HepG2 (cell line): ENCODE results near the gene FBXO11. TPM values are rescaled to one million over a fixed set of nuclear protein-coding genes. Genes with fewer than 3 reads are reported as not detected.

ENCODE experiments used
- ATAC-seq: fragments of 200-7000 bp; cut with Tn5 transposase; 3 replicates; pipeline ENCODE4 v1.9.1; 2020; ENCODE audit warnings: mild to moderate bottlenecking, moderate library complexity
- BruUV-seq: library from RNA; stranded (reverse); fragments of 400-500 nt; replicated peaks from 2 replicates; lab custom pipeline; 2021; lab: Mats Ljungman, UMichigan
- CTCF ChIA-PET: fragments of 300-600 bp; formaldehyde crosslinking; extraction: SDS; loops from one replicate; lab custom pipeline; 2021; ENCODE audit warnings: low total read pairs, inconsistent platforms, low intra/inter-chr PET ratio; lab: Yijun Ruan, JAX
- POLR2A ChIA-PET: fragments of 350-600 bp; sonication (Branson Sonifier 250); formaldehyde crosslinking; loops from one replicate; lab custom pipeline; 2020; ENCODE audit warnings: antibody characterized with exemption, inconsistent platforms; lab: Yijun Ruan, JAX
- DNase-seq: peaks from one replicate; pipeline ENCODE4 v3.0.0-alpha.2; 2015; ENCODE audit warnings: low spot score
- FAIRE-seq: peaks from 3 replicates; lab custom pipeline; 2011; peaks lifted over from hg19 to GRCh38; lab: Jason Lieb, UNC
- H2AFZ ChIP-seq: one replicate; pipeline ENCODE4 v1.6.1; 2011; ENCODE audit warnings: low read length, inconsistent platforms
- H3K27ac ChIP-seq: fragments of 300-600 bp; 3 replicates; pipeline ENCODE4 v1.8.0; 2011; ENCODE audit warnings: mixed run types, mild to moderate bottlenecking, mixed read lengths, low read length, inconsistent platforms; ENCODE audit not compliant: insufficient read depth; ENCODE audit errors: extremely low read length
- H3K27me3 ChIP-seq, 2 experiments: fragments of 200-600 bp in 1 of 2; 2 replicates in 1 of 2; 3 replicates in 1 of 2; pipeline versions ENCODE4 v1.6.0 to v1.8.0; 2011; ENCODE audit warnings: low read length in 2 of 2, mild to moderate bottlenecking in 2 of 2, moderate library complexity in 2 of 2, inconsistent platforms in 1 of 2; ENCODE audit not compliant: insufficient read depth in 2 of 2, control insufficient read depth in 1 of 2
- H3K36me3 ChIP-seq, 2 experiments: fragments of 200-600 bp in 1 of 2; replicated peaks in 1 of 2; 2 replicates in 1 of 2; 3 replicates in 1 of 2; pipeline versions ENCODE4 v1.5.1 to v1.8.0; 2011; ENCODE audit warnings: low read length in 2 of 2, inconsistent platforms in 1 of 2; ENCODE audit not compliant: insufficient read depth in 2 of 2, control insufficient read depth in 1 of 2
- H3K4me1 ChIP-seq: 2 replicates; pipeline ENCODE4 v1.5.1; 2012; ENCODE audit warnings: low read length, inconsistent platforms; ENCODE audit not compliant: insufficient read depth
- H3K4me2 ChIP-seq: 2 replicates; pipeline ENCODE4 v1.6.0; 2011; ENCODE audit warnings: low read depth, low read length, inconsistent platforms
- H3K4me3 ChIP-seq, 3 experiments: fragments of 200-600 bp in 1 of 3; sonication (generic), shearing (Covaris generic) in 1 of 3; replicated peaks in 1 of 3; 2 replicates each; pipeline ENCODE4 v1.5.1; 2011 to 2016; ENCODE audit warnings: low read length in 3 of 3, inconsistent platforms in 2 of 3, low read depth in 2 of 3, mild to moderate bottlenecking in 2 of 3, control low read depth in 1 of 3, mixed read lengths in 1 of 3; ENCODE audit not compliant: insufficient read depth in 1 of 3
- H3K79me2 ChIP-seq: one replicate; pipeline ENCODE4 v1.6.1; 2011; ENCODE audit warnings: low read length, inconsistent platforms; ENCODE audit not compliant: insufficient read depth
- H3K9ac ChIP-seq: 2 replicates; pipeline ENCODE4 v1.6.0; 2011; ENCODE audit warnings: mild to moderate bottlenecking, low read depth, low read length, inconsistent platforms; ENCODE audit not compliant: insufficient read depth
- H3K9me3 ChIP-seq: 2 replicates; pipeline ENCODE4 v1.5.1; 2012; ENCODE audit warnings: mild to moderate bottlenecking, low read length
- H4K20me1 ChIP-seq: 2 replicates; pipeline ENCODE4 v1.6.0; 2011; ENCODE audit warnings: inconsistent platforms, mild to moderate bottlenecking, low read length, moderate library complexity; ENCODE audit not compliant: insufficient read depth
- ARID3A ChIP-seq: IDR thresholded peaks from 2 replicates; pipeline ENCODE4 v1.6.1; 2012; ENCODE audit warnings: low read depth, low read length, improper control_type of control experiment
- FOSL1 ChIP-seq: sonication (generic); formaldehyde crosslinking; IDR thresholded peaks from 2 replicates; pipeline ENCODE4 v1.9.0; 2021; ENCODE audit warnings: missing genetic modification reagents, borderline replicate concordance
- HNRNPH1 ChIP-seq: fragments of 200-400 bp; formaldehyde crosslinking; optimal IDR thresholded peaks from 2 replicates; pipeline ENCODE3; 2017; ENCODE audit warnings: mild to moderate bottlenecking, low read depth, low read length
- NBN ChIP-seq: fragments of 450-650 bp; conservative IDR thresholded peaks from 2 replicates; pipeline ENCODE4 v1.6.1; 2017
- ZNF687 ChIP-seq: sonication (generic); formaldehyde crosslinking; IDR thresholded peaks from 2 replicates; pipeline ENCODE4 v1.5.1; 2020; ENCODE audit warnings: mild to moderate bottlenecking, missing genetic modification reagents, moderate library complexity
- ZNF7 ChIP-seq: IDR thresholded peaks from 2 replicates; pipeline ENCODE4 v1.6.1; 2016; ENCODE audit warnings: missing biosample characterization, missing genetic modification reagents
- ZSCAN25 ChIP-seq: sonication (generic); formaldehyde crosslinking; IDR thresholded peaks from 2 replicates; pipeline ENCODE4 v1.8.0; 2022; ENCODE audit warnings: mild to moderate bottlenecking, missing genetic modification reagents
- WGBS: methylation state at CpG from one replicate; pipeline ENCODE4 v1.1.6; 2017; ENCODE audit warnings: low lambda C conversion rate; 5-methylcytosine and 5-hydroxymethylcytosine counted together
- in situ Hi-C: cut with HindIII; loops from 2 replicates; pipeline ENCODE4 v1.10.0; 2017; ENCODE audit warnings: low pct_unique_long_range_greater_than_20kb; ENCODE audit not compliant: extremely low pct_ligation_motif_present
- intact Hi-C: fragments of 100-400 bp; cut with micrococcal nuclease; formaldehyde crosslinking; loops from one replicate; pipeline ENCODE4 v1.10.0; 2022; ENCODE audit not compliant: unreplicated experiment
- polyA plus RNA-seq, 8 experiments: library from polyadenylated mRNA; depleted of rRNA in 3 of 8; stranded (reverse) in 7 of 8; unstranded in 1 of 8; fragments of >200 nt; fragmentation: Illumina TruSeq in 4 of 8; extraction: Trizol in 4 of 8; gene quantifications; 2 replicates each; pipeline versions ENCODE4 v1.2.1 to v1.2.3, GENCODE V29; 2011 to 2016; ENCODE audit warnings: low read depth in 4 of 8, missing spikeins in 1 of 8, mixed read lengths in 1 of 8; ENCODE audit not compliant: insufficient read depth in 1 of 8
- total RNA-seq, 5 experiments: library from RNA; depleted of rRNA; stranded (reverse); fragments of >200 nt; fragmentation: Illumina TruSeq; extraction: Trizol; gene quantifications; 2 replicates each; pipeline ENCODE4 v1.2.3, GENCODE V29; 2016; ENCODE audit warnings: low read depth in 1 of 5

The FBXO11 gene
- total and polyA plus RNA-seq, 2 of the 13 experiments (the other 11 are each of a cell fraction or from before 2014, with no cell fraction given): 27.9 to 47.6 TPM

- ATAC-seq (no peak), FAIRE-seq (no peak), DNase-seq (no peak)
- ChIA-PET POLR2A (no interaction called here), CTCF (no interaction called here)
- intact Hi-C loops (no loop called here), in situ Hi-C loops (no loop called here)
- Histone ChIP-seq H4K20me1 (no peaks in the 10 kb centered on the region), H3K4me1 (no peaks in the 10 kb centered on the region), H3K36me3 (no peaks in the 10 kb centered on the region), H3K9me3 (no peaks in the 10 kb centered on the region), H3K27me3 (no peaks in the 10 kb centered on the region; a peak in 1 of 5 replicates), H3K27ac (no peak overlapping the region), H3K4me3 (no peak overlapping the region), H2AFZ (no peak overlapping the region), H3K9ac (no peak overlapping the region), H3K79me2 (no peaks in the 10 kb centered on the region), H3K4me2 (no peak overlapping the region)
- TF ChIP-seq FOSL1 (CRISPR knock-in tag): no peak
- TF ChIP-seq NBN: no peak
- WGBS: 50% methylated on average over 2 of the region's 2 CpGs
- BruUV-seq: no TSS peak
Measured at GRCh38 chr2:47941936-47942335, 35.6 kb upstream of the FBXO11 start.

GRCh38 chr2:47937677-47938076 lies 31.4 kb upstream of the FBXO11 start:
- BruUV-seq: no TSS peak
- in situ Hi-C loops: no loop called here
- WGBS: 11% methylated on average over 3 of the region's 3 CpGs

More at GRCh38 chr2:47937677-47938076, 31.4 kb upstream of the FBXO11 start:
- no peak overlapping the region for H3K27ac ChIP-seq
- no peaks in the 10 kb centered on the region for H3K4me1 ChIP-seq
- H4K20me1 ChIP-seq: no peaks in the 10 kb centered on the region
- TF ChIP-seq ZSCAN25 (CRISPR knock-in tag) (no peak), ARID3A (no peak), ZNF687 (CRISPR knock-in tag) (no peak), HNRNPH1 (no peak), ZNF7 (no peak)
- FAIRE-seq: no peak
- no peak for ATAC-seq
- H3K4me3 ChIP-seq: no peak overlapping the region
- no peak overlapping the region for H2AFZ ChIP-seq
- ChIA-PET CTCF (no interaction called here), POLR2A (no interaction called here)
- no peak overlapping the region for H3K4me2 ChIP-seq
- H3K9me3 ChIP-seq: no peaks in the 10 kb centered on the region
- no peaks in the 10 kb centered on the region for H3K36me3 ChIP-seq
- H3K9ac ChIP-seq: no peak overlapping the region
- DNase-seq: no peak
- intact Hi-C loops: no loop called here
- no peaks in the 10 kb centered on the region; a peak in 1 of 5 replicates for H3K27me3 ChIP-seq
- no peaks in the 10 kb centered on the region for H3K79me2 ChIP-seq
